Vagina (tissue), 2 donors: Measurements from ENCODE around the gene ART1.

Experiments
- POLR2A ChIP-seq, 2 donors: fragments of 450-650 bp; IDR thresholded peaks; one replicate each; pipeline ENCODE4 v1.6.1; 2017; ENCODE audit warnings: antibody characterized with exemption in 2 of 2, mild to moderate bottlenecking in 2 of 2, moderate library complexity in 2 of 2
- TF ChIP-seq, protein P1 (sequence below), 3 experiments: fragments of 450-650 bp in 2 of 3; fragments of 200-600 bp in 1 of 3; sonication (generic) in 1 of 3; IDR thresholded peaks; one replicate each; pipeline ENCODE4 v1.5.1; 2017 to 2019; ENCODE audit warnings: antibody characterized with exemption in 3 of 3, mild to moderate bottlenecking in 2 of 3, moderate library complexity in 2 of 3

DNA sequence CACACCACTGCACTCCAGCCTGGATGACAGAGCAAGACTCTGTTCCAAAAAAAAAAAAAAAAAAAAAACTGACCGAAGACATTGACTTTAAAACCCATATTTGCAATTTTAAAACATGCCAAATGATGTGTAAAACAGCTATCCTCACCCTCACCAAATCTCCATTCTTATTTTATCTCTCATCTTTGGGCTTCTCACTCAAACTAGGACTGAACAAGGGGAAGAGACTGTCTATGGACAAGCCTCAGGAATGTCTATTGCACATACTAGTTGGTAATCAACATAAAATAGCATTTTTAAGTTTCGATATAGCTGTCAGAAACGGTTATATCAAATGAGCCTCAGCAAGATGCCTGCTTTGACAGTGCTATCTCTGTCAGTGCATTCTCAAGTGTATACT lies 34.1 kb downstream of the ART1 start:
- TF ChIP-seq, protein P1, sequence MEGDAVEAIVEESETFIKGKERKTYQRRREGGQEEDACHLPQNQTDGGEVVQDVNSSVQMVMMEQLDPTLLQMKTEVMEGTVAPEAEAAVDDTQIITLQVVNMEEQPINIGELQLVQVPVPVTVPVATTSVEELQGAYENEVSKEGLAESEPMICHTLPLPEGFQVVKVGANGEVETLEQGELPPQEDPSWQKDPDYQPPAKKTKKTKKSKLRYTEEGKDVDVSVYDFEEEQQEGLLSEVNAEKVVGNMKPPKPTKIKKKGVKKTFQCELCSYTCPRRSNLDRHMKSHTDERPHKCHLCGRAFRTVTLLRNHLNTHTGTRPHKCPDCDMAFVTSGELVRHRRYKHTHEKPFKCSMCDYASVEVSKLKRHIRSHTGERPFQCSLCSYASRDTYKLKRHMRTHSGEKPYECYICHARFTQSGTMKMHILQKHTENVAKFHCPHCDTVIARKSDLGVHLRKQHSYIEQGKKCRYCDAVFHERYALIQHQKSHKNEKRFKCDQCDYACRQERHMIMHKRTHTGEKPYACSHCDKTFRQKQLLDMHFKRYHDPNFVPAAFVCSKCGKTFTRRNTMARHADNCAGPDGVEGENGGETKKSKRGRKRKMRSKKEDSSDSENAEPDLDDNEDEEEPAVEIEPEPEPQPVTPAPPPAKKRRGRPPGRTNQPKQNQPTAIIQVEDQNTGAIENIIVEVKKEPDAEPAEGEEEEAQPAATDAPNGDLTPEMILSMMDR (IDR thresholded peaks at IDR 0.05), result no peak
- TF ChIP-seq POLR2A (IDR thresholded peaks at IDR 0.05), result no peak
